Uterus (tissue), 4 donors: Measurements from ENCODE around the gene TIGD7. TPM values are rescaled to one million over a fixed set of nuclear protein-coding genes. Genes with fewer than 3 reads are reported as not detected.

Experiments used
- DNase-seq, 2 donors: peaks; one replicate each; pipeline ENCODE4 v3.0.0-alpha.2; 2019 to 2020
- H3K27ac ChIP-seq, 2 donors: fragments of 200-600 bp; sonication (generic); 1 replicate in 1 of 2; 2 replicates in 1 of 2; pipeline ENCODE4 v1.5.1; 2016 to 2018
- H3K27me3 ChIP-seq, 2 donors: fragments of 200-600 bp; sonication (generic); one replicate each; pipeline ENCODE4 v1.5.1; 2018 to 2019; ENCODE audit warnings: control low read depth in 1 of 2
- H3K36me3 ChIP-seq, 2 donors: fragments of 200-600 bp; sonication (generic); one replicate each; pipeline ENCODE4 v1.5.1; 2019; ENCODE audit warnings: control low read depth in 1 of 2
- H3K4me1 ChIP-seq, 2 donors: fragments of 200-600 bp; sonication (generic); one replicate each; pipeline ENCODE4 v1.5.1; 2018 to 2019; ENCODE audit warnings: control low read depth in 1 of 2
- H3K4me3 ChIP-seq, 2 donors: fragments of 200-600 bp; sonication (generic); 1 replicate in 1 of 2; 2 replicates in 1 of 2; pipeline ENCODE4 v1.5.1; 2018 to 2019; ENCODE audit warnings: mild to moderate bottlenecking in 1 of 2
- H3K9me3 ChIP-seq, 2 donors: fragments of 200-600 bp; sonication (generic); one replicate each; pipeline ENCODE4 v1.5.1; 2019; ENCODE audit warnings: control low read depth in 1 of 2
- CTCF ChIP-seq, 4 experiments: fragments of 200-600 bp in 2 of 4; fragments of 450-650 bp in 2 of 4; sonication (generic) in 2 of 4; IDR thresholded peaks; one replicate each; pipeline ENCODE4 v1.5.1; 2016 to 2019; ENCODE audit warnings: antibody characterized with exemption in 4 of 4, mild to moderate bottlenecking in 2 of 4, moderate library complexity in 1 of 4
- POLR2A ChIP-seq, 2 donors: fragments of 450-650 bp; IDR thresholded peaks; one replicate each; pipeline ENCODE4 v1.6.1; 2016; ENCODE audit warnings: antibody characterized with exemption in 2 of 2, mild to moderate bottlenecking in 1 of 2, moderate library complexity in 1 of 2
- intact Hi-C: fragments of 100-400 bp; cut with DNase I; formaldehyde crosslinking; loops from one replicate; pipeline ENCODE4 v1.15.1; 2023; ENCODE audit warnings: low total_unique reads
- total RNA-seq, 4 donors: library from RNA; depleted of rRNA in 3 of 4; stranded (reverse); fragments of >200 nt in 3 of 4; gene quantifications; one replicate each; pipeline versions ENCODE4 v1.1.0 to v1.2.4, GENCODE V29; 2014 to 2023
- donor health status: DM: yes; HTN: yes; CAD: no.

TIGD7 gene
- total RNA-seq, 4 donors from 2014 or later, result 1.5 to 21.8 (median 10.1) TPM

GRCh38 chr16:3282730-3283542, 22.3 kb downstream of the TIGD7 start, which contains the start of gene ZNF263:
ZNF263 (plus strand) TSS chr16:3283491; CDS start chr16:3283819, 328 bp downstream.
- Histone ChIP-seq H3K4me3 (peak within 1 kb of the TSS; percentile 70 to 94), H3K4me1 (peaks cover 0 to 6% of the 10 kb centered on the region in 2 donors), H3K9me3 (peaks cover 0 to 10% of the 10 kb centered on the region in 2 donors), H3K27me3 (no peaks in the 10 kb centered on the region), H3K27ac (peak within 1 kb of the TSS; percentile 99), H3K36me3 (no peaks in the 10 kb centered on the region)
- TF ChIP-seq POLR2A (IDR thresholded peaks at IDR 0.05), result peak; percentile 36 to 62
- peak in 1 of 4 experiments; percentile 9 for TF ChIP-seq CTCF (IDR thresholded peaks at IDR 0.05)
- peak; percentile 94 to 96 for DNase-seq
- intact Hi-C loops, result no loop called here

GRCh38 chr16:3282103-3282729, 23.0 kb downstream of the TIGD7 start:
- no peak for DNase-seq
- no peaks in the 10 kb centered on the region for H3K36me3 ChIP-seq
- peak overlapping the region; percentile 70 to 94 for H3K4me3 ChIP-seq
- no peak for TF ChIP-seq POLR2A (IDR thresholded peaks at IDR 0.05)
- H3K9me3 ChIP-seq, result peaks cover 0 to 5% of the 10 kb centered on the region in 2 donors
- no peaks in the 10 kb centered on the region for H3K27me3 ChIP-seq
- H3K4me1 ChIP-seq, result peaks cover 0 to 6% of the 10 kb centered on the region in 2 donors
- peak overlapping the region; percentile 99 for H3K27ac ChIP-seq
- intact Hi-C loops, result no loop called here

GRCh38 chr16:3281222-3281820, 23.9 kb downstream of the TIGD7 start:
- H3K36me3 ChIP-seq, result no peaks in the 10 kb centered on the region
- peaks cover 0 to 4% of the 10 kb centered on the region in 2 donors for H3K9me3 ChIP-seq
- H3K4me1 ChIP-seq, result peaks cover 0 to 6% of the 10 kb centered on the region in 2 donors
- DNase-seq, result no peak
- H3K4me3 ChIP-seq, result no peak overlapping the region
- intact Hi-C loops, result no loop called here
- H3K27ac ChIP-seq, result no peak overlapping the region
- H3K27me3 ChIP-seq, result no peaks in the 10 kb centered on the region
- TF ChIP-seq POLR2A (IDR thresholded peaks at IDR 0.05) (no peak), CTCF (IDR thresholded peaks at IDR 0.05) (no peak)

GRCh38 chr16:3276679-3277078, 28.6 kb downstream of the TIGD7 start:
- Histone ChIP-seq H3K4me1 (no peaks in the 10 kb centered on the region), H3K36me3 (no peaks in the 10 kb centered on the region), H3K4me3 (no peak overlapping the region), H3K9me3 (no peaks in the 10 kb centered on the region), H3K27ac (no peak overlapping the region), H3K27me3 (no peaks in the 10 kb centered on the region)
- intact Hi-C loops, result no loop called here
- DNase-seq, result no peak
- TF ChIP-seq CTCF (IDR thresholded peaks at IDR 0.05) (no peak), POLR2A (IDR thresholded peaks at IDR 0.05) (no peak)

GRCh38 chr16:3274947-3275346, 30.3 kb downstream of the TIGD7 start:
- H3K27me3 ChIP-seq, result no peaks in the 10 kb centered on the region
- TF ChIP-seq POLR2A (IDR thresholded peaks at IDR 0.05) (no peak), CTCF (IDR thresholded peaks at IDR 0.05) (no peak)
- no peak for DNase-seq
- no peaks in the 10 kb centered on the region for H3K36me3 ChIP-seq
- no peak overlapping the region for H3K4me3 ChIP-seq
- H3K9me3 ChIP-seq, result no peaks in the 10 kb centered on the region
- intact Hi-C loops, result no loop called here
- no peak overlapping the region for H3K27ac ChIP-seq
- no peaks in the 10 kb centered on the region for H3K4me1 ChIP-seq
